NCI-H526 (cell line): Measurements from ENCODE around the gene ZNHIT6.

Experiments used
- DNase-seq, 2 experiments: peaks; one replicate each; lab custom pipeline; 2025; lab: John Stamatoyannopoulos, UW

Gene ZNHIT6

GRCh38 chr1:85617633-85618100 is 90.6 kb downstream of the ZNHIT6 start:
- no peak for DNase-seq

GRCh38 chr1:85616736-85617135 is 91.5 kb downstream of the ZNHIT6 start:
- DNase-seq: no peak

GRCh38 chr1:85616364-85616705 is 91.9 kb downstream of the ZNHIT6 start:
- DNase-seq: no peak

GRCh38 chr1:85615586-85616363 is 92.5 kb downstream of the ZNHIT6 start:
- no peak for DNase-seq

GRCh38 chr1:85612704-85613361 is 95.4 kb downstream of the ZNHIT6 start:
- DNase-seq: peak in 1 of 2 experiments; percentile 18

- no peak for DNase-seq
Observed at GRCh38 chr1:85611856-85612255, 96.4 kb downstream of the ZNHIT6 start.

GRCh38 chr1:85611425-85611824 is 96.8 kb downstream of the ZNHIT6 start:
- DNase-seq: no peak

GRCh38 chr1:85609976-85610375 is 98.3 kb downstream of the ZNHIT6 start:
- no peak for DNase-seq

- no peak for DNase-seq
Observed at GRCh38 chr1:85608851-85609250, 99.4 kb downstream of the ZNHIT6 start.

GRCh38 chr1:85607921-85608265 is 100.3 kb downstream of the ZNHIT6 start:
- no peak for DNase-seq

- no peak for DNase-seq
Observed at GRCh38 chr1:85607126-85607920, 100.9 kb downstream of the ZNHIT6 start.

- DNase-seq: no peak
Observed at GRCh38 chr1:85606414-85606800, 101.8 kb downstream of the ZNHIT6 start.

GRCh38 chr1:85605484-85606413 is 102.5 kb downstream of the ZNHIT6 start:
- peak in 1 of 2 experiments; percentile 4 for DNase-seq

- DNase-seq: no peak
Observed at GRCh38 chr1:85604298-85604997, 103.8 kb downstream of the ZNHIT6 start.

GRCh38 chr1:85603086-85603880 is 105.0 kb downstream of the ZNHIT6 start:
- DNase-seq: no peak

- no peak for DNase-seq
Observed at GRCh38 chr1:85602571-85602970, 105.7 kb downstream of the ZNHIT6 start.

- peak in 1 of 2 experiments; percentile 19 for DNase-seq
Observed at GRCh38 chr1:85601901-85602300, 106.3 kb downstream of the ZNHIT6 start.

GRCh38 chr1:85599681-85600080 is 108.6 kb downstream of the ZNHIT6 start:
- DNase-seq: no peak
